ENCODE results near the gene CCDC83. TPM values are rescaled to one million over a fixed set of nuclear protein-coding genes. Genes with fewer than 3 reads are reported as not detected.

CCDC83 gene
- total RNA-seq, 1 donor from 2014 or later = not detected

DNA sequence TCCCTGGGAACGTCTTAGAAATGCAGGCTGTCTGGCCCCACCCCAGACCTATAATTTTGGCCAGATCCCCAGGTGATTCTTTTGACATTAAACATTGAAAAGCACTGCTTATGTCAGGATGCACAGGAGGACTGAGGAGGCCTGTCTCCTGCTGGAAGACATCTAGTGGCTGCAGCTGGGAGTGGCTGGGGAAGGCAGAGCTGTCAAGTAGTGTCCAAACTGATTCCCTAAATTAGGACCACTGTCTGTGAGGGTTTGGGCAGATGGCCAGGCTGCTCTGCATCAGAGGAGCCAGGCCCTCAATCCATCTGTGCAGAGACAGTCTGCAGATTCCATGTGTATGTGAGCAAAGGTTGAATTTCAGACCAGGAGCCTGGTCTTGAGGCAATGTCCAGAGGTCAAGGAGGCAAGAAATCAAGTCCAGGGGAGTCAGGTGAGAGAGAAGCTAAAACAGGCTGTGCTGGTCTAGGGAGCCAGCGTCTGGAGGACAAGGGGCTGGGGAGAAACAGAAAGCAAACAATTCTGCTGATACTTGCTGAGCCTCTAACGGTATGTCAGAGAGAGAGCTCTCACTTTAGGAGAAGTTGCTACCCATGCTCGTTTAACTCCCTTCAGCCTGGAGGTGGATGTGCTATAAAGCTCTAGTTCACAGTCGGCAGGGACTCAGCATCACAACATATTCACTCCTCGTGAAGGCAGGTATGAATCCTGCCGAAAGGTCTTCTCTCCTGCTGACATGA is 28.9 kb upstream of the CCDC83 start:
- H3K36me3 Mint-ChIP-seq = no peaks in the 10 kb centered on the region

DNA sequence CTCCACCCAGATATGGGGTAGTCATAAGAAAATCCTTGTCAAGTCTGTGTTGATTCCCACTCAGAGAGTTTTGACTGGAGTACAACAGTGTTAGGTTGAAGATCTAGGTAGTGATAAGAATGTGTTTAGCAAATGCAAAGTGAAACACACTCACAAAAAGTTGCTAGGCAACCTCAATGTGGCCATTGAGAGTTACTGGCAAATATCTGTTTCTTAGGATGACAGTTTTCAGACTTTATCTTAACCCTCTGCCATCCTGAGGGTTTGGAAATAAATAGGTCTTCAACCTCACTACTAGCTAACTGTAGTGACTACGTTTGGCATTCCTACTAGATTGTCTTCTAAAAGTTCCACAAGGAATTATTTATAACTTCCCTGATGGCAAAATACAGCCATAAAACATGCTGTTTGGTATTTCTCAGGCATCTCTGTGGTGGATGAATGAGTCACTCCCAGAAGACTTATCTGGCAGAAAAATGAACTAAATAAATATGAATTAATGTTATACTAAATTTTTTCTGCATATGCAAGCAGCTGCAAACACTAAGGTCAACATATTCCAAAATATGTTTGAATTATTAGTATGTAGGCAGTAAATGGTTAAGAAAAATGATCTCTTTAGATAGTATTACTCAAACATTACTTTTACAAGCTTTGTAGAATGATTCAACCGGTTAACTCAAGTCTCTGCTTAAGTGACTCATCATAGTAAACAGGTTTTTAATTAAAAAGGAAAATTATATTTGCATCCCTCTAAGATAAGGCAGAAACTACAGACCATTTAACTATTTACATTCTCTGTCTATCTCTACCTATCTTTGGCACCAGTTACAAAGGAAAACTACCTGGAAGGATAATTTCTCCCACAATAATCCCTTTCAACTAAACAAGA is 27.2 kb upstream of the CCDC83 start:
- Mint-ChIP-seq H3K9me3 (no peaks in the 10 kb centered on the region), H3K4me3 (no peak overlapping the region), H3K27ac (peak overlapping the region; percentile 58), H3K36me3 (no peaks in the 10 kb centered on the region), H3K27me3 (no peaks in the 10 kb centered on the region), H3K4me1 (ENCODE audit: unreplicated experiment) (peaks cover 20% of the 10 kb centered on the region)
- no peak for TF ChIP-seq CTCF (conservative IDR thresholded peaks at IDR 0.05)
- DNase-seq (ENCODE audit: extremely low spot score, unreplicated experiment) = no peak

More for the DNA sequence above, 28.9 kb upstream of the CCDC83 start:
- Mint-ChIP-seq H3K27me3 (no peaks in the 10 kb centered on the region), H3K9me3 (no peaks in the 10 kb centered on the region), H3K27ac (peak overlapping the region; percentile 37), H3K4me1 (ENCODE audit: unreplicated experiment) (peaks cover 20% of the 10 kb centered on the region), H3K4me3 (no peak overlapping the region)
- peak; percentile 63 for TF ChIP-seq CTCF (conservative IDR thresholded peaks at IDR 0.05)
- DNase-seq (ENCODE audit: extremely low spot score, unreplicated experiment) = no peak

GRCh38 chr11:85828640-85828978 is 26.6 kb upstream of the CCDC83 start:
- Mint-ChIP-seq H3K36me3 (no peaks in the 10 kb centered on the region), H3K4me3 (no peak overlapping the region), H3K4me1 (ENCODE audit: unreplicated experiment) (peaks cover 20% of the 10 kb centered on the region), H3K9me3 (no peaks in the 10 kb centered on the region), H3K27me3 (no peaks in the 10 kb centered on the region), H3K27ac (no peak overlapping the region)
- DNase-seq (ENCODE audit: extremely low spot score, unreplicated experiment) = no peak
- TF ChIP-seq CTCF (conservative IDR thresholded peaks at IDR 0.05) = no peak

- no peak overlapping the region for H3K27ac Mint-ChIP-seq
Measured at GRCh38 chr11:85829172-85829571, 26.0 kb upstream of the CCDC83 start.

DNA sequence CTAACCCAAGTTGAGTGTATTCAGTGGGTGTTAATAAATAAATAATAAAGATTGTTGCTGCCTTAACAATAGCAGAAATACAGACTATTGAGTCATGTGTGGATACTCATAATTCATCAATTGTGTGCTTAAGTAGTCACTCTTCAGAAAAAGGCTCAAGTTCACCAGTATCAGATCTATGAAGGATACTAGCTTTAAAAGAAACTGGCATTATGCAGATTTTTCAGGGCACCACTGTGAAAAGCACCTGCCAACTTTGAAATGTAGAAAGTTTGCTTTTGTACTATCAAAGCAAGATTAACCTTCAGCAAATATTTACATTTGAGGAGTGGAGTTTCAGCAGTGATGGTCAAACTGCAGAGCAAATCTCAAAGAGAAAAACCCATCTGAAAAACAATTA is 24.1 kb upstream of the CCDC83 start:
- no peak for TF ChIP-seq CTCF (conservative IDR thresholded peaks at IDR 0.05)
- no peaks in the 10 kb centered on the region for H3K9me3 Mint-ChIP-seq
- peak overlapping the region; percentile 8 for H3K27ac Mint-ChIP-seq
- no peaks in the 10 kb centered on the region for H3K27me3 Mint-ChIP-seq
- H3K4me1 Mint-ChIP-seq (ENCODE audit: unreplicated experiment) = peaks cover 12% of the 10 kb centered on the region
- H3K36me3 Mint-ChIP-seq = no peaks in the 10 kb centered on the region
- H3K4me3 Mint-ChIP-seq = no peak overlapping the region
- DNase-seq (ENCODE audit: extremely low spot score, unreplicated experiment) = no peak

More at GRCh38 chr11:85829172-85829571, 26.0 kb upstream of the CCDC83 start:
- no peaks in the 10 kb centered on the region for H3K36me3 Mint-ChIP-seq
- peaks cover 20% of the 10 kb centered on the region for H3K4me1 Mint-ChIP-seq (ENCODE audit: unreplicated experiment)
- no peak overlapping the region for H3K4me3 Mint-ChIP-seq
- no peaks in the 10 kb centered on the region for H3K9me3 Mint-ChIP-seq
- TF ChIP-seq CTCF (conservative IDR thresholded peaks at IDR 0.05) = no peak
- DNase-seq (ENCODE audit: extremely low spot score, unreplicated experiment) = no peak
- no peaks in the 10 kb centered on the region for H3K27me3 Mint-ChIP-seq

Data from type B pancreatic cell (in vitro differentiated cells).